ENCODE measurements around the gene RALGPS1.

- TF ChIP-seq, protein P1, sequence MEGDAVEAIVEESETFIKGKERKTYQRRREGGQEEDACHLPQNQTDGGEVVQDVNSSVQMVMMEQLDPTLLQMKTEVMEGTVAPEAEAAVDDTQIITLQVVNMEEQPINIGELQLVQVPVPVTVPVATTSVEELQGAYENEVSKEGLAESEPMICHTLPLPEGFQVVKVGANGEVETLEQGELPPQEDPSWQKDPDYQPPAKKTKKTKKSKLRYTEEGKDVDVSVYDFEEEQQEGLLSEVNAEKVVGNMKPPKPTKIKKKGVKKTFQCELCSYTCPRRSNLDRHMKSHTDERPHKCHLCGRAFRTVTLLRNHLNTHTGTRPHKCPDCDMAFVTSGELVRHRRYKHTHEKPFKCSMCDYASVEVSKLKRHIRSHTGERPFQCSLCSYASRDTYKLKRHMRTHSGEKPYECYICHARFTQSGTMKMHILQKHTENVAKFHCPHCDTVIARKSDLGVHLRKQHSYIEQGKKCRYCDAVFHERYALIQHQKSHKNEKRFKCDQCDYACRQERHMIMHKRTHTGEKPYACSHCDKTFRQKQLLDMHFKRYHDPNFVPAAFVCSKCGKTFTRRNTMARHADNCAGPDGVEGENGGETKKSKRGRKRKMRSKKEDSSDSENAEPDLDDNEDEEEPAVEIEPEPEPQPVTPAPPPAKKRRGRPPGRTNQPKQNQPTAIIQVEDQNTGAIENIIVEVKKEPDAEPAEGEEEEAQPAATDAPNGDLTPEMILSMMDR (conservative IDR thresholded peaks at IDR 0.05 in 1 of 2, IDR thresholded peaks at IDR 0.05 in 1 of 2; ENCODE audit: low read depth in 1 of 2, low read length in 2 of 2) = no peak
- no peak for TF ChIP-seq EZH2 (IDR thresholded peaks at IDR 0.05; ENCODE audit: low read length, missing control alignments)
Measured at GRCh38 chr9:127149463-127150390, 235.1 kb downstream of the RALGPS1 start.

All from fibroblast of lung (primary cell).